HepG2 (cell line): Measurements from ENCODE around the gene SYT7. TPM values are rescaled to one million over a fixed set of nuclear protein-coding genes. Genes with fewer than 3 reads are reported as not detected.
A peak's percentile ranks its signal among the peaks of the same experiment; 100 is the strongest.

ENCODE experiments used
- CEBPG ChIP-seq: IDR thresholded peaks from 2 replicates; pipeline ENCODE4 v1.6.1; 2016
- DMAP1 ChIP-seq: IDR thresholded peaks from 2 replicates; pipeline ENCODE4 v1.6.1; 2016
- DR1 ChIP-seq: sonication (generic); formaldehyde crosslinking; IDR thresholded peaks from 2 replicates; pipeline ENCODE4 v1.8.0; 2021; ENCODE audit warnings: mild to moderate bottlenecking, missing genetic modification reagents, inconsistent platforms
- ESRRA ChIP-seq: sonication (generic); formaldehyde crosslinking; IDR thresholded peaks from 2 replicates; pipeline ENCODE4 v1.5.1; 2020; ENCODE audit warnings: mild to moderate bottlenecking, low read depth, missing genetic modification reagents
- MXD1 ChIP-seq: sonication (generic); formaldehyde crosslinking; IDR thresholded peaks from 2 replicates; pipeline ENCODE4 v1.4.0; 2020; ENCODE audit warnings: mild to moderate bottlenecking, missing genetic modification reagents
- NR2C2 ChIP-seq: sonication (generic); formaldehyde crosslinking; IDR thresholded peaks from 2 replicates; pipeline ENCODE4 v1.4.0; 2020; ENCODE audit warnings: missing genetic modification reagents, mild to moderate bottlenecking, moderate library complexity, borderline replicate concordance
- REST ChIP-seq, 2 experiments: IDR thresholded peaks; 2 replicates each; pipeline ENCODE4 v1.6.1; 2011 to 2012; ENCODE audit warnings: low read length in 2 of 2, borderline replicate concordance in 1 of 2, low read depth in 1 of 2, mild to moderate bottlenecking in 1 of 2, moderate library complexity in 1 of 2
- SAP130 ChIP-seq: IDR thresholded peaks from 2 replicates; pipeline ENCODE4 v1.6.1; 2016; ENCODE audit warnings: low read depth
- SOX13 ChIP-seq, 3 experiments: fragments of 450-650 bp in 1 of 3; sonication (generic) in 1 of 3; formaldehyde crosslinking in 1 of 3; IDR thresholded peaks in 2 of 3; conservative IDR thresholded peaks in 1 of 3; 2 replicates each; pipeline versions ENCODE4 v1.5.0 to v1.6.1; 2016 to 2020; ENCODE audit warnings: antibody characterized with exemption in 1 of 3, mild to moderate bottlenecking in 1 of 3, missing compliant biosample characterization in 1 of 3, missing genetic modification reagents in 1 of 3, moderate library complexity in 1 of 3
- TEAD3 ChIP-seq: optimal IDR thresholded peaks from 2 replicates; pipeline ENCODE3; 2016; ENCODE audit warnings: borderline replicate concordance
- ZFX ChIP-seq: sonication (generic); formaldehyde crosslinking; IDR thresholded peaks from 2 replicates; pipeline ENCODE4 v1.4.0; 2020; ENCODE audit warnings: mild to moderate bottlenecking, low read depth, missing genetic modification reagents, moderate library complexity
- ZNF879 ChIP-seq: sonication (generic); formaldehyde crosslinking; IDR thresholded peaks from 2 replicates; pipeline ENCODE4 v1.8.1; 2023; ENCODE audit warnings: missing genetic modification reagents
- polyA plus RNA-seq, 8 experiments: library from polyadenylated mRNA; depleted of rRNA in 3 of 8; stranded (reverse) in 7 of 8; unstranded in 1 of 8; fragments of >200 nt; fragmentation: Illumina TruSeq in 4 of 8; extraction: Trizol in 4 of 8; gene quantifications; 2 replicates each; pipeline versions ENCODE4 v1.2.1 to v1.2.3, GENCODE V29; 2011 to 2016; ENCODE audit warnings: low read depth in 4 of 8, missing spikeins in 1 of 8, mixed read lengths in 1 of 8; ENCODE audit not compliant: insufficient read depth in 1 of 8
- total RNA-seq, 5 experiments: library from RNA; depleted of rRNA; stranded (reverse); fragments of >200 nt; fragmentation: Illumina TruSeq; extraction: Trizol; gene quantifications; 2 replicates each; pipeline ENCODE4 v1.2.3, GENCODE V29; 2016; ENCODE audit warnings: low read depth in 1 of 5

SYT7 gene
- total and polyA plus RNA-seq, 2 of the 13 experiments (the other 11 are each of a cell fraction or from before 2014, with no cell fraction given), result 1.4 to 4.4 TPM

- TF ChIP-seq MXD1 (CRISPR knock-in tag) (no peak), ZNF879 (CRISPR knock-in tag) (no peak), ESRRA (peak; percentile 94), DMAP1 (CRISPR knock-in tag) (no peak), REST (IDR thresholded peaks at IDR 0.05; ENCODE audit: borderline replicate concordance in 1 of 2, low read depth in 1 of 2, low read length in 2 of 2) (0 out of 4 replicates have a peak, but pooled peaks of 1 of the 2 experiments have one; percentile 22), SAP130 (CRISPR knock-in tag) (peak; percentile 88), DR1 (no peak), ZFX (CRISPR knock-in tag) (peak; percentile 22; the same call in 1 of the 2 replicates), CEBPG (CRISPR knock-in tag) (peak; percentile 82), SOX13 (IDR thresholded peaks at IDR 0.05) (no peak), SOX13 (CRISPR knock-in tag; conservative IDR thresholded peaks at IDR 0.05 in 1 of 2, IDR thresholded peaks at IDR 0.05 in 1 of 2) (peak in 1 of 2 experiments; percentile 40; a peak in 2 of 4 replicates), TEAD3 (CRISPR knock-in tag) (peak; percentile 37), NR2C2 (CRISPR knock-in tag) (peak; percentile 84)
Observed at GRCh38 chr11:61529537-61530225, 51.2 kb downstream of the SYT7 start (continued).
